Stimulated activated naive CD8-positive, alpha-beta T cell treated with anti-CD3 and anti-CD28 coated beads, Interleukin-15, Interleukin-2, amounts not matched to agents 100 ng/mL and 50 ng/mL, for 24 hours (primary cell): ENCODE data around the gene SP100.

ENCODE experiments used
- H3K27ac Mint-ChIP-seq: one replicate; pipeline ENCODE4 v1.8.0; 2021; ENCODE audit warnings: mild to moderate bottlenecking, mixed read lengths
- H3K27me3 Mint-ChIP-seq: one replicate; pipeline ENCODE4 v1.8.0; 2021; ENCODE audit warnings: mixed read lengths
- H3K36me3 Mint-ChIP-seq: one replicate; pipeline ENCODE4 v1.8.0; 2021; ENCODE audit warnings: low read depth, mixed read lengths
- H3K4me1 Mint-ChIP-seq: one replicate; pipeline ENCODE4 v1.8.0; 2021; ENCODE audit warnings: low read depth, mixed read lengths
- H3K4me3 Mint-ChIP-seq: one replicate; pipeline ENCODE4 v1.8.0; 2021; ENCODE audit warnings: mild to moderate bottlenecking, mixed read lengths
- H3K9me3 Mint-ChIP-seq: one replicate; pipeline ENCODE4 v1.8.0; 2021; ENCODE audit warnings: mixed read lengths

SP100 gene

DNA sequence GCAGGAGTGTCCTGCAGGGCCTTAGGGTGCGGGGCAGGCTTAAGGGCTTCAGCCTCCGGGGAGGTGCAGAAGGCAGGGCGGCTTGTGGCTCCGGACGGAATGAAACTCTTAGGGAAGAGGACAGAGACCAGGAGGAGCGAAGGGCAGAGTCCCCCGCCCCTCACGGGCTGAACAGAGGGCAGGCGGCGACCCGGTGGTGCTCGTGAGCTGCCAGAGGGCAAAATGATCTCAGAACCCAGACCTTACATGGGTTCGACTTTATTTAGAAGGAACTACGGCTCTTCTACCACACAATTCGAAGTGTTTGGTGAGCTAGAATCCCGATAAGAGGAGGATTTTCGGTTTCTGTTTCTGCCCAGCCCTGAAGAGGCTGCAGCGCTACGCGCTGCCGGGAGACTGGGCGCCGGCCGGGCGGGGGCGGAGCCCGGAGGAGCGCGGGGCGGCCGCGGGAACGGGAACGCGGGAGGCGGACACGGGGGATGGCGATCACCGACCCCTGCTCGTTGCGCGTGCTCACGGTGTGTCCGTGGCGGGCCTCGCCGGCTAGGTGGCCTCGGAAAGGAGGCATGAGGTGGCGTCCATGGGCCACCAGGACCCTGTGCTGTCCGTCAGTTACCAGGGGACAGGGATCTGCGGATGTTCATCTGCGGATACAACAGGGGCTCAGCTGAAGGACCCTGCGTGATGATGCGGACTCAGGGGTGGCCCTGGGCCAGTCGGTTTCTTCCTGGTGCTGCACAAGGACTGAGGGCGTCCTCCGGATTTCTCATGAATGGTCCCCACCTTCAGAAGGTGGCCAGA is 4.2 kb upstream of the SP100 start:
- Mint-ChIP-seq H3K36me3 (peaks cover 8% of the 10 kb centered on the region), H3K4me1 (peaks cover 71% of the 10 kb centered on the region), H3K27ac (peak overlapping the region; percentile 98), H3K4me3 (peak overlapping the region; percentile 96), H3K9me3 (no peaks in the 10 kb centered on the region), H3K27me3 (no peaks in the 10 kb centered on the region)

DNA sequence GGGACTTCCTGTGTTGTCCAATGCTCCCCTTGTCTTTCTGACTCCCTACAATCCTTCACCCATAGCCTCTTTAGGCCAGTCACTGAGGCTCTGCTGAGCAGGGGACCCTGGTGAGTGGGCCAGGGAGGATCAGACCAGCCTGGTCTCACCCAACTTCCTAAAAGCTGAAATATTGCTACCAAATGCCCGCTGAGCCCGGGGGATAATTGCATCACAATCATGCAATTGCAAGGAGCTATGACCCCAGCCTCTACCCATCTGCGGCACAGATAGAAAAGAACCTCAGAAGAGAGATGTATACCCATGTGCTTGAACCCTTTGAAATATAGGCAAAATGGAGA is 3.7 kb upstream of the SP100 start:
- peaks cover 3% of the 10 kb centered on the region for H3K36me3 Mint-ChIP-seq
- peaks cover 71% of the 10 kb centered on the region for H3K4me1 Mint-ChIP-seq
- H3K27ac Mint-ChIP-seq: peak overlapping the region; percentile 98

DNA sequence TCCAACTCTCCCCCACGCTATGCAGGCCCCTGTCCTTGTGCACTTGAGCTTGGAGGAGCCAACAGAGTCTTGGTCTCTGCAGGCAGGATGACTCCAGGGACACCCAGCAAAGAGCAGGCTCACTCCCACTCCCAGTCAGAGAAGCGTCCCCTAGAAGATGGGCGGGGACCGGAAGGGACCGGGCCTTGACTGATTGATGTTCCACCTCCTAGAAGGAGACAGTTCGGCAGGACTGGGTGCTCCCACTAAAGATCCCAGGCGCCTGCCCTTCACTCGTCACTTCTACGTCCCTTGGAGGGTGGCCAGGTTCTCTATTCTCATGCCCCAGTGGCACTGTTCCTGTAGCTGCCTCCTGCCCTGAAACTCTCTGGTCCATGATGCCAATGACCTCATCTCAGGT is 3.2 kb upstream of the SP100 start:
- peaks cover 75% of the 10 kb centered on the region for H3K4me1 Mint-ChIP-seq
- no peaks in the 10 kb centered on the region for H3K9me3 Mint-ChIP-seq
- peak overlapping the region; percentile 40 for H3K27ac Mint-ChIP-seq
- H3K4me3 Mint-ChIP-seq: peak overlapping the region; percentile 96
- no peaks in the 10 kb centered on the region for H3K27me3 Mint-ChIP-seq
- peaks cover 4% of the 10 kb centered on the region for H3K36me3 Mint-ChIP-seq

More for the DNA sequence above, 3.7 kb upstream of the SP100 start:
- Mint-ChIP-seq H3K9me3 (no peaks in the 10 kb centered on the region), H3K4me3 (peak overlapping the region; percentile 96), H3K27me3 (no peaks in the 10 kb centered on the region)

DNA sequence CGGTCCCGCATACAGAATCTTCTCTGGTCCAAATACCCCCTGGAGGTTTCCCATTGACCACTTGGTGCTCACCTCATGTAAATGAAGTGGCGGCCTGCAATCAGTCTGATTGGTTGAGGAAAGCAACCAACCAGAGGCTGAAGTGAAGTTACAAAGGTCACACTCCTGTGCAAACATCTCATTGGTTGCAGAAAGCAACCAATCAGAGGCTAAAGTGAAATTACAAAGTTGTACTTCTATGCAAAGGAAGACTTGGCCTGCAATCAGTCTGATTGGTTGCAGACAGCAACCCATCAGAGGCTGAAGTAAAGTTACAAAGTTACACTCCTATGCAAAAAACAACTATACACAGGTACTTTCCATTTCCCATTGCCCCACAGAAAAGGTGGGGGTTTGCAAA is 2.5 kb upstream of the SP100 start:
- Mint-ChIP-seq H3K27ac (peak overlapping the region; percentile 24), H3K4me1 (peaks cover 77% of the 10 kb centered on the region), H3K4me3 (peak overlapping the region; percentile 35), H3K36me3 (peaks cover 8% of the 10 kb centered on the region), H3K9me3 (no peaks in the 10 kb centered on the region), H3K27me3 (no peaks in the 10 kb centered on the region)

DNA sequence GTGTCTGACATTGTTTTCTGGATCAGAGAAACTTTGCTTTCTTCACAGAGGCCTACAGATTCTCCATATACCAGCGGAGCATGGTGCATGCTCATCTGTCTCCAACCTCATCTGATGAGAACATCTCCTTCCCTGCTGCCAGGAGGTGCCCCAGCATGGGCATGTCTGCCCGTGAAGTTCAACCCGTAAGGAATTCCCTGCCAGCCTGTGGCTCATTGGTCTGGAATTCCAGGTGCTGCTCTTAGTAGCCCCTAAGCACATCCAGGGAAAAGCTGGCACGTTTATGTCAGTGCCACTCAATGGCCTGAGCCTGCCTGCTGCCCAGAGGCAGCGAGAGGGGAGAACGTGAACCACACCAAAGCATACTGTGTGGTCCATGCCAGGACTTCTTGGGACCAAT is 1.7 kb upstream of the SP100 start:
- peak overlapping the region; percentile 96 for H3K27ac Mint-ChIP-seq

DNA sequence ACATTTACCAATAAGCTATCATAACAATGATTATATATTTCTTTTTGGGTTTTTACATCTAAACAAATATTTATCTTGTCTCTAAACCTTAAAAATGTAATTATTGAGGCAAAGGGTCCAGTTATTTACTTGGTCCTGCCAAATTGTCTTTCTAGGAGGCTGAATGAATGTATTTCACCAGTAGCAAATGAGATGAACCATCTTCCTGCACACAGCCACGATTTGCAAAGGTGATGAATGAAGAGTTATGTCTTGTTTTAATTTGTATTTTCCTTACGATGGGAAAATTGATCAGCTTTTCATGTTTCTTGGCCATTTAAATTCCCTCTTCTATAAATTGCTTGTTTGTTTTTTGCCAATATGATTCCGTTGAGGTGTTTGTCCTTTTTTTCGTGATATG is 1.4 kb downstream of the SP100 start:
- Mint-ChIP-seq H3K36me3 (peaks cover 33% of the 10 kb centered on the region), H3K27ac (peak overlapping the region; percentile 78), H3K9me3 (no peaks in the 10 kb centered on the region), H3K4me1 (peaks cover 85% of the 10 kb centered on the region), H3K27me3 (no peaks in the 10 kb centered on the region), H3K4me3 (peak overlapping the region; percentile 96)

More for the DNA sequence above, 1.7 kb upstream of the SP100 start:
- H3K27me3 Mint-ChIP-seq: no peaks in the 10 kb centered on the region
- no peak overlapping the region for H3K4me3 Mint-ChIP-seq
- peaks cover 80% of the 10 kb centered on the region for H3K4me1 Mint-ChIP-seq
- H3K9me3 Mint-ChIP-seq: no peaks in the 10 kb centered on the region
- H3K36me3 Mint-ChIP-seq: peaks cover 16% of the 10 kb centered on the region

DNA sequence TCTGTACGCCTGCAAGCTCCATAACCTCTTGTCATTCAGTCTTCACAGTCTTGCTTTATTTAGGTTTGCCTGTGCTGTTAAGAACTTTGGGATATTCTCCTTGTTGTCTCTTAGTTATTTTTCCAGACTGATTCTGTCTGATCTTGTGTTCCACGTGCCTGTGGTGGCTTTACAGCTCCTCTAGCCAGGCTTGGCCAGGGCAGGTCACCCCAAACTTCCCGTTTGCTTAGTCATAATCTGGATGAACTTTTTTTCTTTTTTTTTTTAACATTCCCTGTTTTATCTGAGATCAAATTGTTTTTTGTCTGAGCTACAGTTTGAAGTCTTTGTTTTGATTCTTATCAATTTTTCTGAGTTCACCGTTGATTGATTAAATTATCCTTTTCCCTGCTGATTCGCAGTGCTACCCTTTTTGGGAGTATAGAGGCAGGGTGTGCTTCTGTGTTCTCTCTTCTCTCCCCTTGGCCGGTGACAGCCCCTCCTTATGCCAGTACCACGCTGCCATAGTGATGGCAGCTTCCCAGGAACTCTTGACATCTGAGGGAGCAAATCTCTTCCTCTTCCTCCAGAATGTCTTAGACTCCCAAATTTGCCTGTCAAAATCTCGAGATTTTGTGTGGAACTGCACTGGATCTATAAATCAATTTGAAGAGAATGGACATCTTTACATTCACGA is 2.5 kb downstream of the SP100 start:
- H3K9me3 Mint-ChIP-seq: no peaks in the 10 kb centered on the region

DNA sequence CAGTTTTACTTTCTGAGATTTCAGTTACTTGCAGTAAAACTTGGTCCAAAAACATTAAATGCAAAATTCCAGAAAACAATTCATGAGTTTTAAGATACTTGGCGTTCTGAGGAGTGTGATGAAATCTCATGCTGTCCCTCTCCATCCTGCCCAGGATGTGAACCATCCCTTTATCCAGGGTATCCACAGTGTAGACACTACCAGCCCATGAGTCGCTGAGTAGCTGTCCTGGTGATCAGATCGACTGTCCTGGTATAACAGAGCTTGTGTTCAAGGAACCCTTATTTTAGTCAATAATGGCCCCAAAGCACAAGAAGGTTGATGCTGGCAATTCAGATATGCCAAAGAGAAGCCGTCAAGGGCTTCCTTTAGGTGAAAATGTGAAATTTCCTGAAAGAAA is 3.2 kb downstream of the SP100 start:
- peaks cover 46% of the 10 kb centered on the region for H3K36me3 Mint-ChIP-seq
- peak overlapping the region; percentile 46 for H3K27ac Mint-ChIP-seq
- H3K27me3 Mint-ChIP-seq: no peaks in the 10 kb centered on the region
- no peaks in the 10 kb centered on the region for H3K9me3 Mint-ChIP-seq
- H3K4me1 Mint-ChIP-seq: peaks cover 85% of the 10 kb centered on the region
- H3K4me3 Mint-ChIP-seq: peak overlapping the region; percentile 96

More for the DNA sequence above, 2.5 kb downstream of the SP100 start:
- Mint-ChIP-seq H3K4me3 (peak overlapping the region; percentile 96), H3K27ac (peak overlapping the region; percentile 88), H3K4me1 (peaks cover 85% of the 10 kb centered on the region), H3K36me3 (peaks cover 39% of the 10 kb centered on the region), H3K27me3 (no peaks in the 10 kb centered on the region)

DNA sequence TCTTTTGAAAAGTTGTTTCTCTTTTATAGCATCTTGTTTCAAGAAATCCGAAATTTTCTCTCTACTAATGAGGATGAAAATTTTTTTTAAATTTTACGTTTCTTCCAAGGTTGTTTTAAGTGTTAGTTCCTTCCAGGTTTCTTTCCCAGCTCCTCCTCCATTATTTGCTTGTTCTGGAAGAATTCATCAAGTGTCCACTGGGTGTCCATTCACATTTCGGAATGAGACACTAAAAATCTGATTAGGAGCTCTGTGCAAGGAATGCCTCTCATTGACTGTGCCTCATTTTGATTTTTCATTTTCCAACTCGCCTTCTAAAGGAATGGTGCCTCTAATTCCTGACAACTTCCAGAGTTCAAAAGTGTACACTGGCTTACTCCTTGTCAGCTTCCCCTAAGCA is 6.1 kb downstream of the SP100 start:
- H3K27ac Mint-ChIP-seq: no peak overlapping the region
- H3K27me3 Mint-ChIP-seq: no peaks in the 10 kb centered on the region
- peaks cover 72% of the 10 kb centered on the region for H3K36me3 Mint-ChIP-seq
- no peaks in the 10 kb centered on the region for H3K9me3 Mint-ChIP-seq
- peaks cover 96% of the 10 kb centered on the region for H3K4me1 Mint-ChIP-seq
- no peak overlapping the region for H3K4me3 Mint-ChIP-seq

DNA sequence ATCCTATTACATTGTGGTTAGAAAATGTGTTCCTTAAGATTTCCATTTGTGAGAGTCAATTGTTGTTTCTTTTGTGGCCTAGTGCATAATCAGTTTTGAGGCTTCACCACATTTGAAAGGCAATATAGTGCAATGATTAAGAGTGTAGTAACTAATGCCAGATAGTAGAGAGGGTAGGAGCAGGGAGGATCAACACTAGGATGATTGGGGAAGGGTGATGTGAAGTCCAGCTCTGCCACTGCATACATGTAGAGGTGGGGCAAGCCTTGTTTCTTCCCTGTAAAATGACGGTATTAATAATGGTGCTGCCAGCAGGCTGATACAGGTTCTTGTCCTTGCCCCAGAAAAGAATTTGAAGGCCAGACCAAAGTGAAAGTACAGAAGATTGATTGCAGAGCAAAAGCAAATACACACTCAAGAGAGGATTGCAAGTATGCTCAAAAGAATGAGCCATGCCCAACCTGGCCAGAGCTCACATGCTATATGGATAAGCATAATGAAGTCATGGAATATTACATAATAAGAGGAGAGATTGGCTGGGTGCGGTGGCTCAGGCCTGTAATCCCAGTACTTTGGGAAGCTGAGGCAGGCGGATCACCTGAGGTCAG is 8.0 kb downstream of the SP100 start:
- H3K9me3 Mint-ChIP-seq: no peaks in the 10 kb centered on the region
- H3K36me3 Mint-ChIP-seq: peaks cover 77% of the 10 kb centered on the region
- peaks cover 89% of the 10 kb centered on the region for H3K4me1 Mint-ChIP-seq
- H3K27ac Mint-ChIP-seq: peak overlapping the region; percentile 56
- H3K4me3 Mint-ChIP-seq: peak overlapping the region; percentile 26
- no peaks in the 10 kb centered on the region for H3K27me3 Mint-ChIP-seq

DNA sequence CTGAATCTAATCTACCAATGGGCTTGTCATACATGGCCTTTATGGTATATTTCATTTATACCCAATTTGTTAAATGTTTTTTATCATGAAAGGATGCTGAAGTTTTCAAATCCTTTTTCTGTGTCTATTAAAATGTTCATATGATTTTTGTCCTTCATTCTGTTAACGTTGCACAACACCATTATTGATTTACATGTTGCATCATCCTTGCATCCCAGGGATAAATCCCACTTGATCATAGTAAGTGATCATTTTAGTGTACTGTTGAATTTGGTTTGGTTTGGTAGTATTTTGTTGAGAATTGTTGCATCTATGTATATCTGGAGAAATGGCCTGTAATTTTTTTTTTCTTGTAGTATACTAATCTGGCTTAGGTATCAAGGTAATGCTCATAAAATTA is 9.4 kb downstream of the SP100 start:
- peaks cover 85% of the 10 kb centered on the region for H3K4me1 Mint-ChIP-seq
- no peaks in the 10 kb centered on the region for H3K9me3 Mint-ChIP-seq
- H3K27me3 Mint-ChIP-seq: no peaks in the 10 kb centered on the region
- H3K27ac Mint-ChIP-seq: peak overlapping the region; percentile 39
- peaks cover 87% of the 10 kb centered on the region for H3K36me3 Mint-ChIP-seq
- H3K4me3 Mint-ChIP-seq: peak overlapping the region; percentile 6

DNA sequence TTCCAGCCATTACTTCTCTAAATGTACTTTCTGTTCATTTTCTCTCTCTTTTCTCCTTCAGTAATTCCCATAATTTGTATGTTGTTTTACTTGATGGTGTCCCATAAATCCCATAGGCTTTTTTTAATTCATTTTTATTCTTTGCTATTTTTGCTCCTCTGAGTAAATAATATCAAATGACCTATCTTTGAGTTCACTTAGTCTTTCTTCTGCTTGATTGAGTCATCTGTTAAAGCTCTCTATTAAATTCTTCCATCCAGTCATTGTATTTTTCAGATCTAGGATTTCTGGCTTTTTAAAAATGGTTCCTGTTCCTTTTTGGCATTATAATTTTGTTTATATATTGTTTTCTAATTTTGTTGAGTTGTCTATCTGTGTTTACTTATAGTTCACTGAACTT is 13.5 kb downstream of the SP100 start:
- Mint-ChIP-seq H3K4me1 (peaks cover 80% of the 10 kb centered on the region), H3K4me3 (no peak overlapping the region), H3K9me3 (peaks cover 3% of the 10 kb centered on the region), H3K27me3 (no peaks in the 10 kb centered on the region), H3K27ac (peak overlapping the region; percentile 42), H3K36me3 (peaks cover 81% of the 10 kb centered on the region)

DNA sequence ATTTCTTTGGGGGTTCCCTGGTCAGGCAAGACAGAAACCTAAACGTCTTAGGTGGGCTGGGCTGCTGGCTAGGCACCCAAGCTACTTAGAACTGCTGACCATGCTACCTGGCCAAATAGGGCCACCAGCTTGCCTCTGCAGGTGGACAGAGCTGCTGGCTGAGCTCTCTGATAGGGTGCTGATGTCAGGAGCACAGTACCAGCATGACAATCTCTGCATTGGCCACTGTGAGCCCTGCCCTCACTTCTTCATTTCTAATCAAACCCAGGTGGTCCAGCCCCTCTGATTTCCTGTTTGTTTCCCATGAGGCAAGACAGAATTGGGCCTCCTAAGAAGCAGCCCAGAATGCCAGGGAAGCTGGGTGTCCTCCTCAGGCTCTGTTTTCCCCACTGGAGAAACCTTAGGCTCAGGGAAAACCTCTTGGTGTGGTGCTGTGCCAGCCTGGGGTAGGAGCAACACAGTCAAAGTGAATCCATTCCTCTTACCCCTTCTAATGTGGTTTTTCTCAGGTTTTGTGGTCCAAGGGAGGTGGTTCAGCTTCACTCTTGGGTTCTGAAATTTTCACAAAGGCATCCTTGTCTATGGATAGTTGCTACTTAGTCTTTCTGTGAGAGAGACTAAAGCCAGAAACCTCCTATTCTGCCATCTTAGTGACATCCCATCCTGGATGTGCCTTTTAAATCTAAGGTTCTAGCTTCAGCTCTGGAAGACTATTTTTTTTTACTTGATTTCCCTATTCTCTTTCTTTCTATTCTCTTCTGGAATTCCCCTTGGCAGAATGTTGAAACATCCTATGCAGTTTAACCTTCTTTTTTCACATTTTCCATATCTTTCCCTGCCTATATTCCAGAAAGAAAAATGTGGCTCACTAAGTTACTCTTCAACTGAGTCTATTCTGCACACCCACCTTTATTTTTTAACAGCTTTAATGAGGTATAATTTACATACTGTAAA is 15.2 kb downstream of the SP100 start:
- H3K4me1 Mint-ChIP-seq: peaks cover 77% of the 10 kb centered on the region
- no peak overlapping the region for H3K4me3 Mint-ChIP-seq
- H3K36me3 Mint-ChIP-seq: peaks cover 83% of the 10 kb centered on the region
- H3K27me3 Mint-ChIP-seq: no peaks in the 10 kb centered on the region
- H3K27ac Mint-ChIP-seq: peak overlapping the region; percentile 47
- H3K9me3 Mint-ChIP-seq: peaks cover 7% of the 10 kb centered on the region

DNA sequence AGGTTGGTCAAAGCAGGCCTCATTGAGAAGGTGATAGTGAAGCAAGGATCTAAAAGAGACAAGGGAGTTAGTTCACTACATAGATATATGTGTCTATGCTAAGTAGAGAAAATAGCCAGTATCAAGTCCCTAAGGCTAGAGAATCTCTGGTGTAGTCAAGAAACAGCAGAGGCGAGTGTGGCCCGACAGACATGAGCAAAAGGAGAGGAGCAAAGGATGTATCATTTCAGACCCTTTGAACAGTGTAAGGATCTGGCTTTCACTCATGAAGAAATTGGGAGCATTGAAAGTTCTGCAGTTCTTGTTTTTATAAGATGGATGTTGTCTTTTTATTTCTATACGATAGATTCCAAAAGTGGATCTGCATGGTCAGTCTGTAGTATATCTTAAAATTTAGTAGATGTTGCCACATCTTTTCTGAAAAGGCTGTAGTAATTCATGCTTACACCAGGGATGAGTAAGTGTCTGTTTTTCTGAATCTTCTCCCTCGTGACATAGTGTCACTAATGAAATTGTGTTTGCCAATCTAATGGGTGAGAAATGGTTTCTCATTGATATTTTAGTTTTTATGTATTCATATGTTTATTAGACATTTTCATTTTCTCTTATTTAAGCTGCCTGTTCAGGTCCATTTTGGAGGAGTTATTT is 18.8 kb downstream of the SP100 start:
- peaks cover 7% of the 10 kb centered on the region for H3K9me3 Mint-ChIP-seq
- H3K27me3 Mint-ChIP-seq: no peaks in the 10 kb centered on the region
- H3K4me3 Mint-ChIP-seq: no peak overlapping the region
- H3K27ac Mint-ChIP-seq: peak overlapping the region; percentile 63
- peaks cover 76% of the 10 kb centered on the region for H3K4me1 Mint-ChIP-seq
- peaks cover 79% of the 10 kb centered on the region for H3K36me3 Mint-ChIP-seq
